HG03342 (cell line): Measurements from ENCODE around the gene HIPK3.
A peak's percentile ranks its signal among the peaks of the same experiment; 100 is the strongest.
"Not testable (repeated sequence)": the region's sequence is repeated elsewhere in the genome, so short reads cannot be mapped to it uniquely, and the experiment has no call there.

Experiments
- ATAC-seq: cut with Tn5 transposase; IDR thresholded peaks from one replicate; pipeline ENCODE4 v1.9.1; 2021; ENCODE audit warnings: mild to moderate bottlenecking, moderate library complexity; ENCODE audit not compliant: unreplicated experiment

The HIPK3 gene

GRCh38 chr11:33258631-33259205, 1.5 kb downstream of the HIPK3 start:
- ATAC-seq: peak; percentile 13

GRCh38 chr11:33259869-33260268, 2.7 kb downstream of the HIPK3 start:
- ATAC-seq: no peak

- not testable (repeated sequence) for ATAC-seq
Observed at GRCh38 chr11:33261350-33261749, 4.2 kb downstream of the HIPK3 start.

GRCh38 chr11:33262011-33262645, 4.9 kb downstream of the HIPK3 start:
- ATAC-seq: no peak

- no peak for ATAC-seq
Observed at GRCh38 chr11:33263549-33263948, 6.4 kb downstream of the HIPK3 start.

- no peak for ATAC-seq
Observed at GRCh38 chr11:33264926-33265325, 7.7 kb downstream of the HIPK3 start.

GRCh38 chr11:33266393-33267215, 9.4 kb downstream of the HIPK3 start:
- no peak for ATAC-seq

- ATAC-seq: no peak
Observed at GRCh38 chr11:33268945-33269540, 11.9 kb downstream of the HIPK3 start.

GRCh38 chr11:33269822-33270221, 12.6 kb downstream of the HIPK3 start:
- no peak for ATAC-seq

- ATAC-seq: no peak
Observed at GRCh38 chr11:33271059-33271458, 13.9 kb downstream of the HIPK3 start.

GRCh38 chr11:33272338-33273107, 15.3 kb downstream of the HIPK3 start:
- no peak for ATAC-seq

- no peak for ATAC-seq
Observed at GRCh38 chr11:33273656-33274055, 16.5 kb downstream of the HIPK3 start.

- ATAC-seq: no peak
Observed at GRCh38 chr11:33280411-33280810, 23.2 kb downstream of the HIPK3 start.

GRCh38 chr11:33281758-33282157, 24.6 kb downstream of the HIPK3 start:
- ATAC-seq: no peak

GRCh38 chr11:33284818-33285217, 27.6 kb downstream of the HIPK3 start:
- no peak for ATAC-seq

GRCh38 chr11:33290319-33290718, 33.1 kb downstream of the HIPK3 start:
- no peak for ATAC-seq

- peak; percentile 66 for ATAC-seq
Observed at GRCh38 chr11:33291004-33291777, 34.0 kb downstream of the HIPK3 start.

- no peak for ATAC-seq
Observed at GRCh38 chr11:33292311-33292710, 35.1 kb downstream of the HIPK3 start.

- ATAC-seq: no peak
Observed at GRCh38 chr11:33294224-33294623, 37.0 kb downstream of the HIPK3 start.

GRCh38 chr11:33294797-33295196, 37.6 kb downstream of the HIPK3 start:
- ATAC-seq: no peak
